ENCODE data around the gene PARP16. TPM values are rescaled to one million over a fixed set of nuclear protein-coding genes. Genes with fewer than 3 reads are reported as not detected.
"Not testable (repeated sequence)": the region's sequence is repeated elsewhere in the genome, so short reads cannot be mapped to it uniquely, and the experiment has no call there.

PARP16 gene
- polyA plus RNA-seq, 4 donors, result 17.2 to 19.8 (median 17.6) TPM

- DNase-seq (ENCODE audit: low read depth in 4 of 4, low spot score in 3 of 4), result no peak
Observed at GRCh38 chr15:65246026-65246714, 40.5 kb downstream of the PARP16 start.

DNA sequence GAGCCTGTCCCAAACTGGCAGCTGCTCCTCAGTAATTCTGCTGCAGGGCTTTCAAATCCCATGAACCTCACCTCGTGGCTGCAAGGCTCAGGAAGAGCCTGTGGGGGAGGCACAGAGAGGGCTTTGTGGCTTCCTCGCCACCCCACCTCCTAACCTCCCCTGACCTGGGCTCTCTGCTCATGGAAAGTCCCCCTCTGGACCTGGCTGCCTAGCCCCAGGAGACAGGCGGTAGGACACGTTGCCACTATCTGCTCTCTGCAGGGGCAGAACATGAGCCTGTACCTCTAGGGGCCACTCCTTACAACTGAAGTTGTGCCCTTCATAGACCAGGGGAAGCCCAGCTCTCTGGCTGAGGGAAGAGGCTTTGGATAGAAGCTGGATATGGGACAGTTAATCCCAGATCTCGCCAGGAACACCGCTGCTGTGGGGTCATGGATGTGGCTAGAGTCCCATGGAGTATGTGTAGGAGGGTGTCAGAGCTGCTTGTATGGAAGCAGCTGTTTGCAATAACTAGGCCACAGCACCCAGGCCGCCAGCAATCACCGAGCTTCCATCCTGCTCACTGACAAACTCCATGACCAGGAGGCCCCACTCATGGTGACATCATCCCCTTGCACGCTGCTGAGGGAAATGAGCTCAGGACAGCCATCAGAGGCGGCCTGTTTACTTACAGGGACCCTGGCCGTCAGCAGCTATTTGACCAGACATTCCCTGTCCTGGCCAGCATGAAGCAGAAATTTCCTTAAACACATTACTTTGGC lies 41.4 kb downstream of the PARP16 start:
- DNase-seq (ENCODE audit: low read depth in 4 of 4, low spot score in 3 of 4), result peak; percentile 47 to 67 (median 58)

- no peak for DNase-seq (ENCODE audit: low read depth in 4 of 4, low spot score in 3 of 4)
Observed at GRCh38 chr15:65244638-65245037, 42.0 kb downstream of the PARP16 start.

GRCh38 chr15:65236443-65236842 lies 50.2 kb downstream of the PARP16 start:
- DNase-seq (ENCODE audit: low read depth in 4 of 4, low spot score in 3 of 4), result not testable (repeated sequence)

DNA sequence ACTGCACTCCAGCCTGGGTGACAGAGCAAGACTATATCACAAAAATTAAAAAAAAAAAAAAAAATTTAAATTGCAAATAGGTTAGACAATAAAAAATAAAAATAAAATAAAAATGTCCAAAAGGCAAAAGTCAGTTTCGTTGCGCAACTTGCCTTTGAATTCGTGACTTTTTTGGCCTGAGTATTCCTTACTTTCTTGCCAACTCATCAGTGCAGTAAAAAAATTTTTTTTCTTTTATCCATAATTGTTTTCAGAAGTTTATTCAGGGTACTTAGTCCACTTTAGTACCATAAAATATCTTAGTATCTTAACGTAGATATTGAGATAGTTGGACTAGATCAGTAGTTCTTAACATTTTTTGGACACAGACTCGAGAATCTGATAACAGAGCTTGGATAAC lies 53.0 kb downstream of the PARP16 start:
- DNase-seq (ENCODE audit: low read depth in 4 of 4, low spot score in 3 of 4), result no peak

GRCh38 chr15:65232520-65232919 lies 54.2 kb downstream of the PARP16 start:
- no peak for DNase-seq (ENCODE audit: low read depth in 4 of 4, low spot score in 3 of 4)

GRCh38 chr15:65231306-65231705 lies 55.4 kb downstream of the PARP16 start:
- no peak for DNase-seq (ENCODE audit: low read depth in 4 of 4, low spot score in 3 of 4)

DNA sequence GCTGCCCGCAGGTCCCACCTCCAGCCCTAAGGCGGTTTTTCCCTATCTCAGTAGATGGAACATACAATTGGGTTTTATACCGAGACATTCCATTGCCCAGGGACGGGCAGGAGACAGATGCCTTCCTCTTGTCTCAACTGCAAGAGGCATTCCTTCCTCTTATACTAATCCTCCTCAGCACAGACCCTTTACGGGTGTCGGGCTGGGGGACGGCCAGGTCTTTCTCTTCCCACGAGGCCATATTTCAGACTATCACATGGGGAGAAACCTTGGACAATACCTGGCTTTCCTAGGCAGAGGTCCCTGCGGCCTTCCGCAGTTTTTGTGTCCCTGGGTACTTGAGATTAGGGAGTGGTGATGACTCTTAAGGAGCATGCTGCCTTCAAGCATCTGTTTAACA lies 59.8 kb downstream of the PARP16 start:
- not testable (repeated sequence) for DNase-seq (ENCODE audit: low read depth in 4 of 4, low spot score in 3 of 4)

- no peak for DNase-seq (ENCODE audit: low read depth in 4 of 4, low spot score in 3 of 4)
Observed at GRCh38 chr15:65226221-65226620, 60.5 kb downstream of the PARP16 start.

GRCh38 chr15:65223996-65224395 lies 62.7 kb downstream of the PARP16 start:
- no peak for DNase-seq (ENCODE audit: low read depth in 4 of 4, low spot score in 3 of 4)

- DNase-seq (ENCODE audit: low read depth in 4 of 4, low spot score in 3 of 4), result no peak
Observed at GRCh38 chr15:65222891-65223290, 63.8 kb downstream of the PARP16 start.

GRCh38 chr15:65221697-65222096 lies 65.0 kb downstream of the PARP16 start:
- DNase-seq (ENCODE audit: low read depth in 4 of 4, low spot score in 3 of 4), result no peak

DNA sequence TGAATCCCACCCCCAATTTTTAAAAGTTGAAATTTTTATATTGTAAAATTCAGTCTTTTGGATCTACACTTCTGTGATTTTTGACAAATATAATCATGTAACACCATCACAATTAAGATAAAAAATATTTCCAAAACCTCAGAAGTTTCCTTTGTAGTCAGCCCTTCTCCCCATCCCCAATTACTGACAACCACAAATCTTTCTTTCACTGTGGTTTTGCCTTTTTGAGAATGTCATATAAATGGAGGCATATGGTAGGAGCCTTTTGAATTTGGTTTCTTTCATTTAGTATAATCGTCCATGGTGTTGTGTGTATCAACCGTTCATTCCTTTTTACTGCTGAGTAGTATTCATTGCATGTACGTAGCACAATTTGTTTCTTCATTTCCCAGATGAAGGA lies 67.5 kb downstream of the PARP16 start:
- DNase-seq (ENCODE audit: low read depth in 4 of 4, low spot score in 3 of 4), result no peak

GRCh38 chr15:65217526-65218482 lies 68.9 kb downstream of the PARP16 start:
- no peak for DNase-seq (ENCODE audit: low read depth in 4 of 4, low spot score in 3 of 4)

- no peak for DNase-seq (ENCODE audit: low read depth in 4 of 4, low spot score in 3 of 4)
Observed at GRCh38 chr15:65215496-65215895, 71.2 kb downstream of the PARP16 start.

DNA sequence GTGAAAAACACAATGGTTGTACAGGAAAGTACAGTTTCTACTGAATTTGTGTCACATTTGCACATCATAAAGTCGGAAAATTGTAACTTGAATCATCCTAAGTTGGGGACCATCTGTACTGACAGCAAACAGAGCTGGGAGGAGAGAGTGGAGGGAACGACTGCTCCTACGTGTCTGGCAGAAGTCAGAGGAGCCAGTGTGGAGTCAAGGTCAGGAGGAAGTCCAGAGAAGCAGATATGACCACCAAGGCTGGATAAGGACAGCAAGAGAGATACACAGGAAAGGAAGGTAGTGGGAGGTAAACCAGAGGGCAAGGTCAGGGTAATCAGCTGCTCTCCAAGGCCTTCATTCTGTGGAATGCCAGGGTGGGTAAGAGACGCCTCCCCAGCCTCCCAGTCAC lies 72.7 kb downstream of the PARP16 start:
- no peak for DNase-seq (ENCODE audit: low read depth in 4 of 4, low spot score in 3 of 4)

GRCh38 chr15:65213241-65213640 lies 73.4 kb downstream of the PARP16 start:
- DNase-seq (ENCODE audit: low read depth in 4 of 4, low spot score in 3 of 4), result no peak

- DNase-seq (ENCODE audit: low read depth in 4 of 4, low spot score in 3 of 4), result no peak
Observed at GRCh38 chr15:65212097-65212496, 74.6 kb downstream of the PARP16 start.

GRCh38 chr15:65211482-65211982 lies 75.2 kb downstream of the PARP16 start:
- peak; percentile 51 to 72 (median 68) for DNase-seq (ENCODE audit: low read depth in 4 of 4, low spot score in 3 of 4)

- no peak for DNase-seq (ENCODE audit: low read depth in 4 of 4, low spot score in 3 of 4)
Observed at GRCh38 chr15:65210770-65211481, 75.8 kb downstream of the PARP16 start, which contains the start of gene CILP. Gene CILP (minus strand): TSS chr15:65211473. CDS start chr15:65209755, 1,718 bp downstream.

Data from right renal pelvis (tissue), 4 donors.